Astrocyte (in vitro differentiated cells and primary cell): ENCODE data around the gene BBS5. TPM values are rescaled to one million over a fixed set of nuclear protein-coding genes. Genes with fewer than 3 reads are reported as not detected.

Source experiments
- DNase-seq: peaks from one replicate; pipeline ENCODE4 v3.0.0-alpha.2; 2010; ENCODE audit warnings: low read depth
- FAIRE-seq: peaks from 2 replicates; lab custom pipeline; 2011; peaks lifted over from hg19 to GRCh38; lab: Jason Lieb, UNC
- H2AFZ ChIP-seq: 2 replicates; pipeline ENCODE4 v1.6.0; 2012; ENCODE audit warnings: low read depth, low read length, inconsistent platforms
- H3K27ac ChIP-seq: 2 replicates; pipeline ENCODE4 v1.5.1; 2011; ENCODE audit warnings: low read depth, low read length, inconsistent platforms
- H3K27me3 ChIP-seq: 2 replicates; pipeline ENCODE4 v1.6.0; 2011; ENCODE audit warnings: low read length, inconsistent platforms; ENCODE audit not compliant: insufficient read depth
- H3K36me3 ChIP-seq: 2 replicates; pipeline ENCODE4 v1.5.1; 2011; ENCODE audit warnings: low read length, inconsistent platforms; ENCODE audit not compliant: insufficient read depth
- H3K4me1 ChIP-seq: 2 replicates; pipeline ENCODE4 v1.5.1; 2011; ENCODE audit warnings: low read length, inconsistent platforms; ENCODE audit not compliant: insufficient read depth
- H3K4me2 ChIP-seq: 2 replicates; pipeline ENCODE4 v1.6.0; 2012; ENCODE audit warnings: low read length, inconsistent platforms
- H3K4me3 ChIP-seq: 2 replicates; pipeline ENCODE4 v1.5.1; 2011; ENCODE audit warnings: low read depth, mild to moderate bottlenecking, low read length, inconsistent platforms; ENCODE audit not compliant: insufficient read depth
- H3K79me2 ChIP-seq: 2 replicates; pipeline ENCODE4 v1.6.0; 2012; ENCODE audit warnings: mild to moderate bottlenecking, low read length, inconsistent platforms; ENCODE audit not compliant: insufficient read depth
- H3K9ac ChIP-seq: 2 replicates; pipeline ENCODE4 v1.6.0; 2012; ENCODE audit warnings: mild to moderate bottlenecking, low read length, inconsistent platforms
- H3K9me3 ChIP-seq: 2 replicates; pipeline ENCODE4 v1.5.1; 2012; ENCODE audit warnings: low read depth, mild to moderate bottlenecking, low read length, inconsistent platforms; ENCODE audit not compliant: insufficient read depth
- H4K20me1 ChIP-seq: 2 replicates; pipeline ENCODE4 v1.6.0; 2012; ENCODE audit warnings: low read length, inconsistent platforms; ENCODE audit not compliant: insufficient read depth
- H3K27ac Mint-ChIP-seq: one replicate; pipeline ENCODE4 v1.8.0; 2021; ENCODE audit warnings: mild to moderate bottlenecking, mixed read lengths; ENCODE audit not compliant: unreplicated experiment
- H3K27me3 Mint-ChIP-seq: one replicate; pipeline ENCODE4 v1.8.0; 2021; ENCODE audit warnings: low read depth, mixed read lengths; ENCODE audit not compliant: unreplicated experiment
- H3K36me3 Mint-ChIP-seq: one replicate; pipeline ENCODE4 v1.8.0; 2021; ENCODE audit warnings: low read depth, mixed read lengths; ENCODE audit not compliant: unreplicated experiment
- H3K4me1 Mint-ChIP-seq: one replicate; pipeline ENCODE4 v1.8.0; 2021; ENCODE audit warnings: low read depth, mixed read lengths; ENCODE audit not compliant: unreplicated experiment
- H3K4me3 Mint-ChIP-seq: one replicate; pipeline ENCODE4 v1.8.0; 2021; ENCODE audit warnings: mild to moderate bottlenecking, moderate library complexity, mixed read lengths; ENCODE audit not compliant: unreplicated experiment
- H3K9me3 Mint-ChIP-seq: one replicate; pipeline ENCODE4 v1.8.0; 2021; ENCODE audit warnings: mild to moderate bottlenecking, mixed read lengths; ENCODE audit not compliant: unreplicated experiment
- CTCF ChIP-seq: IDR thresholded peaks from 2 replicates; pipeline ENCODE4 v1.5.1; 2011; ENCODE audit warnings: low read depth, mild to moderate bottlenecking, inconsistent platforms, low read length, moderate library complexity; ENCODE audit not compliant: insufficient read depth
- EZH2 ChIP-seq: IDR thresholded peaks from 2 replicates; pipeline ENCODE4 v1.6.1; 2012; ENCODE audit warnings: mild to moderate bottlenecking, low read length, inconsistent platforms; ENCODE audit not compliant: insufficient read depth
- total RNA-seq: library from RNA; stranded (reverse); gene quantifications from 2 replicates; pipeline ENCODE4 v1.2.1, GENCODE V29; 2021

The BBS5 gene
- total RNA-seq, 1 donor from 2014 or later: 3.9 TPM

DNA sequence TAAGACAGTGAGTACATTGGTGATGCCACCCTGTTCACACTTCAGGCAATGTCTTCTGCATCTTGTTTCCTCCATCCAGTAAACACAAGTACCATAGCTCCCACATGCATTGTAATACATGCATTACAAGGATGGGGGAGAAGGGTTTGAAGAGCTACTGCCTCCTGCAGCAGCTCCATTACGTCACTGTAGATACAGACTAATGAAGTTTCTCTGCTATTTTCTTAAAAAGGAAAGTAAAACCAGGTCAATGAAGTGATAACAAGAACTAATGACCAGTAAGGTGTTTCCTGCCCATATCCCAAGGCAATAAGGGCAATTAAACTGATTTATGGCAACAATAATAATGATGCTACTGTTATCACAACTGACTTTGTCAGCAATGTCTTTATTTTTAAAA is 18.2 kb upstream of the BBS5 start:
- no peaks in the 10 kb centered on the region for H3K9me3 ChIP-seq

GRCh38 chr2:169462896-169463695 is 16.2 kb upstream of the BBS5 start:
- Histone ChIP-seq H3K4me1 (peaks cover 6% of the 10 kb centered on the region), H4K20me1 (no peaks in the 10 kb centered on the region), H3K36me3 (no peaks in the 10 kb centered on the region), H3K4me2 (peak overlapping the region; percentile 66), H3K9ac (no peak overlapping the region), H3K4me3 (no peak overlapping the region), H3K79me2 (no peaks in the 10 kb centered on the region), H3K27me3 (no peaks in the 10 kb centered on the region), H3K9me3 (no peaks in the 10 kb centered on the region), H3K27ac (peak overlapping the region; percentile 28), H2AFZ (no peak overlapping the region)
- Mint-ChIP-seq H3K4me1 (peaks cover 2% of the 10 kb centered on the region), H3K9me3 (no peaks in the 10 kb centered on the region), H3K27ac (no peak overlapping the region), H3K36me3 (no peaks in the 10 kb centered on the region), H3K4me3 (no peak overlapping the region), H3K27me3 (no peaks in the 10 kb centered on the region)
- FAIRE-seq: peak; percentile 87
- no peak for TF ChIP-seq EZH2
- no peak for TF ChIP-seq CTCF
- peak; percentile 89 for DNase-seq

More for the DNA sequence above, 18.2 kb upstream of the BBS5 start:
- Mint-ChIP-seq H3K27ac (no peak overlapping the region), H3K9me3 (no peaks in the 10 kb centered on the region), H3K4me3 (no peak overlapping the region), H3K4me1 (peaks cover 2% of the 10 kb centered on the region), H3K27me3 (no peaks in the 10 kb centered on the region), H3K36me3 (no peaks in the 10 kb centered on the region)
- no peak overlapping the region for H3K4me3 ChIP-seq
- no peak for TF ChIP-seq EZH2
- no peak for TF ChIP-seq CTCF
- no peaks in the 10 kb centered on the region for H4K20me1 ChIP-seq
- H3K4me2 ChIP-seq: no peak overlapping the region
- no peaks in the 10 kb centered on the region for H3K79me2 ChIP-seq
- H3K36me3 ChIP-seq: no peaks in the 10 kb centered on the region
- no peaks in the 10 kb centered on the region for H3K27me3 ChIP-seq
- no peak overlapping the region for H3K9ac ChIP-seq
- H2AFZ ChIP-seq: no peak overlapping the region
- DNase-seq: no peak
- H3K27ac ChIP-seq: no peak overlapping the region
- H3K4me1 ChIP-seq: peaks cover 6% of the 10 kb centered on the region
- FAIRE-seq: no peak

DNA sequence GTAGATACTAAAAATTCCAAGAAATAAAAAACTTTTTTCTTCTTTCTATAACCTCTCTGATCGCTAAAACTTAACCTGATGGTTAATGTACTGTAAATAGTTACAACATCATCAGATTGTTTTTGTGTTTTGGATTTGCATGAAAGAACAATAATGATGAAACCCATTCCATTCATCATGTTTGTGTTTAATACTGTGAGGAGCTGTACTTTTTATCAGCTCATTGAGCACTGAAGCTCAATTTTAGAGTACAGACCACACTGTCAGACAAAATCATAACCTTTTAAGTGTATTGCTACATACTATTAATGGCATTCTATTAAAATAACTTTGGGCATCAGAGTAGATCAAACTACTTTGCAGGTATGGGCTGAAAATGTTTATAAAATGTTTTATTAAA is 14.8 kb upstream of the BBS5 start:
- Mint-ChIP-seq H3K4me1 (peaks cover 2% of the 10 kb centered on the region), H3K9me3 (no peaks in the 10 kb centered on the region), H3K4me3 (no peak overlapping the region), H3K27ac (no peak overlapping the region), H3K27me3 (no peaks in the 10 kb centered on the region), H3K36me3 (no peaks in the 10 kb centered on the region)
- no peaks in the 10 kb centered on the region for H3K36me3 ChIP-seq
- H3K27me3 ChIP-seq: no peaks in the 10 kb centered on the region
- no peak for DNase-seq
- no peak overlapping the region for H3K9ac ChIP-seq
- no peak for FAIRE-seq
- peaks cover 6% of the 10 kb centered on the region for H3K4me1 ChIP-seq
- no peak overlapping the region for H2AFZ ChIP-seq
- no peaks in the 10 kb centered on the region for H3K9me3 ChIP-seq
- no peak overlapping the region for H3K27ac ChIP-seq
- TF ChIP-seq EZH2 (no peak), CTCF (no peak)
- H3K79me2 ChIP-seq: no peaks in the 10 kb centered on the region
- H3K4me3 ChIP-seq: no peak overlapping the region
- no peak overlapping the region for H3K4me2 ChIP-seq
- no peaks in the 10 kb centered on the region for H4K20me1 ChIP-seq
